GM13976 (cell line): ENCODE measurements around the gene RPS6KB2.
"Not testable (repeated sequence)": the region's sequence is repeated elsewhere in the genome, so short reads cannot be mapped to it uniquely, and the experiment has no call there.

ENCODE experiments used
- DNase-seq: peaks from one replicate; pipeline ENCODE4 v3.0.0; 2012; ENCODE audit warnings: low spot score
- in situ Hi-C: fragments of 300-500 bp; cut with MboI; formaldehyde crosslinking; loops from one replicate; pipeline ENCODE4 v1.12.0; 2022; ENCODE audit warnings: low sequenced_read_pairs, mixed read lengths, inconsistent platforms; ENCODE audit not compliant: unreplicated experiment
- TF ChIP-seq, protein P1 (sequence below): IDR thresholded peaks from 2 replicates; pipeline ENCODE4 v1.5.1; 2012; ENCODE audit warnings: borderline replicate concordance, mild to moderate bottlenecking; ENCODE audit not compliant: insufficient read depth; ENCODE audit errors: extremely low read depth, missing control alignments, control extremely low read depth

The RPS6KB2 gene

DNA sequence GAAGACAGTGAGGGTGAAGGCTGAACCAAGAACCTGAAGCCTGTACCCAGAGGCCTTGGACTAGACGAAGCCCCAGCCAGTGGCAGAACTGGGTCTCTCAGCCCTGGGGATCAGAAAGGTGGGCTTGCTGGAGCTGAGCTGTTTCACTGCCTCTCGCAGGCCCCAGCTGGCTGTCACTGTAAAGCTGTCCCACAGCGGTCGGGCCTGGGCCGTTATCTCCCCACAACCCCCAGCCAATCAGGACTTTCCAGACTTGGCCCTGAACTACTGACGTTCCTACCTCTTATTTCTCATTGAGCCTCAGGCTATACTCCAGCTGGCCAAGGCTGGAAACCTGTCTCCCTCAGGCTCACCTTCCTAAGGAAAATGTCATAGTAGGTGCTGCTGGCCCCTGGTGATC, 30.8 kb upstream of the RPS6KB2 start:
- in situ Hi-C loops, result no loop called here
- no peak for DNase-seq
- TF ChIP-seq, protein P1, sequence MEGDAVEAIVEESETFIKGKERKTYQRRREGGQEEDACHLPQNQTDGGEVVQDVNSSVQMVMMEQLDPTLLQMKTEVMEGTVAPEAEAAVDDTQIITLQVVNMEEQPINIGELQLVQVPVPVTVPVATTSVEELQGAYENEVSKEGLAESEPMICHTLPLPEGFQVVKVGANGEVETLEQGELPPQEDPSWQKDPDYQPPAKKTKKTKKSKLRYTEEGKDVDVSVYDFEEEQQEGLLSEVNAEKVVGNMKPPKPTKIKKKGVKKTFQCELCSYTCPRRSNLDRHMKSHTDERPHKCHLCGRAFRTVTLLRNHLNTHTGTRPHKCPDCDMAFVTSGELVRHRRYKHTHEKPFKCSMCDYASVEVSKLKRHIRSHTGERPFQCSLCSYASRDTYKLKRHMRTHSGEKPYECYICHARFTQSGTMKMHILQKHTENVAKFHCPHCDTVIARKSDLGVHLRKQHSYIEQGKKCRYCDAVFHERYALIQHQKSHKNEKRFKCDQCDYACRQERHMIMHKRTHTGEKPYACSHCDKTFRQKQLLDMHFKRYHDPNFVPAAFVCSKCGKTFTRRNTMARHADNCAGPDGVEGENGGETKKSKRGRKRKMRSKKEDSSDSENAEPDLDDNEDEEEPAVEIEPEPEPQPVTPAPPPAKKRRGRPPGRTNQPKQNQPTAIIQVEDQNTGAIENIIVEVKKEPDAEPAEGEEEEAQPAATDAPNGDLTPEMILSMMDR, result no peak

DNA sequence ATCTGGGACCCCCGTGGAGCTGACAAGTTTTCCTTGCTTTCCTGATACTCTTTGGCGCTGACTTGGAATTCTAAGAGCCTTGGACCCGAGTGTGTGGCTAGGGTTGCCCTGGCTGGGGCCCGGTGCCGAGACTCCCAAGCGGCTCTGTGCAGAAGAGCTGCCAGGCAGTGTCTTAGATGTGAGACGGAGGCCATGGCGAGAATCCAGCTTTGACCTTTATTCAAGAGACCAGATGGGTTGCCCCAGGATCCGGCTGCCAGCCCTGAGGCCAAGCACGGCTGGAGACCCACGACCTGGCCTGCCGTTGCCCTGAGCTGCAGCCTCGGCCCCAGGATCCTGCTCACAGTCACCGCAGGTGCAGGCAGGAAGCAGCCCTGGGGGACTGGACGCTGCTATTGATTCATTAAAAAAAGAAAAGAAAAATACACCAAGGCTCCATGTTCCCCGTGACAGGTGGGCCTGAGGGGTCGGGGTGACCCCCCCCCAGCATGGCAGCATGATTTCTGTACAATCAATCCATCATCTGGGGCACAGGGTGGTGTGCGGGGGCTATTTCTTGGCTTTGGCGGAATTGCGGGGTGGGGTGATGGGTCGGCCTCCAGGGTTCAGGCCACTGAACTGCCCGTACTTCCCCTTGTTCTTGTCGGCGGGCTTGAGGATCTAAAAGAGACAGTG, 30.2 kb upstream of the RPS6KB2 start:
- in situ Hi-C loops, result no loop called here
- TF ChIP-seq, protein P1, result no peak

DNA sequence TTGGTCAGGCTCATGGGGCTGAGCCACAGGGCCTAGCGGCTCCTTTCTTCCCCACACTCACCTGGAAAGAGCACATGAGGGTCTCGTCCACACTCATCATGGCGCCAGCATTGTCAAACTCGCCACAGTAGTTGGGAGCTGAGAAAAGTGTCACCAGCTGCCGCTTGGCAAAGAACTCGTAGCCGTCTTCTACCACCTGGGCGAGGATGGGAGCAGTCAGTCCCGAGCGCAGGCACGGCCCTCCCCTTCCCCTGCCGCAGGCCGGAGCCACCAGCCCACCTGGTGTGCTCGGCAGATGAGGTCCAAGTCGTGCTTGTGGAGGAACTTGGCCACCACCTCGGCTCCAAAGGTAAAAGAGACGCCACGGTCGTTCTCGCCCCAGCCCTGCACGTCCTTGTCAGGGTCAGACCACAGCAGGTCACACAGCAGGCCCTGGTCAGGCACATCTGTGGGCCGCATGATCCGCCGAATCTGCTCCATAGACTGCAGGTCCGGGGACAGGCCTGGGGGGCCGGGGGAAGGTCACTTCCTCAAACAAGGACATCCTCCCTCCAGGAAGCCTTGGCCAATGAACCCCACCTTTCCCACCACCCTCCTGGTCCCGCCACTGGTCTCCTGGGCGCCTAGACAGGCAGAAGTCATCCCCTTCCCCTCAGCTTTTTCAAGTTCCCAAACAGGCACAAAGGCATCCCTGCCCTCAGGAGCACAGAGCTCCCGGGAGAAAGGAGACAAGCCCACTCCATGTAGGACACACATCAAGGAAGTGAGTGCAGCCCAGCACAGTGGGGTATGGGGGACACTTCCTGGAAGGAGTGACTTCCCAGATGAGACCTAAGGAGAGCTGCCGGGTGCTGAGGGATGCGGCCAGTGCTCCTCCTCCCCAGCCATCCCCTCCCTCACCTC, 29.4 kb upstream of the RPS6KB2 start:
- no peak for DNase-seq
- in situ Hi-C loops, result no loop called here
- TF ChIP-seq, protein P1, result no peak

More for the DNA sequence above, 30.2 kb upstream of the RPS6KB2 start:
- DNase-seq, result no peak

DNA sequence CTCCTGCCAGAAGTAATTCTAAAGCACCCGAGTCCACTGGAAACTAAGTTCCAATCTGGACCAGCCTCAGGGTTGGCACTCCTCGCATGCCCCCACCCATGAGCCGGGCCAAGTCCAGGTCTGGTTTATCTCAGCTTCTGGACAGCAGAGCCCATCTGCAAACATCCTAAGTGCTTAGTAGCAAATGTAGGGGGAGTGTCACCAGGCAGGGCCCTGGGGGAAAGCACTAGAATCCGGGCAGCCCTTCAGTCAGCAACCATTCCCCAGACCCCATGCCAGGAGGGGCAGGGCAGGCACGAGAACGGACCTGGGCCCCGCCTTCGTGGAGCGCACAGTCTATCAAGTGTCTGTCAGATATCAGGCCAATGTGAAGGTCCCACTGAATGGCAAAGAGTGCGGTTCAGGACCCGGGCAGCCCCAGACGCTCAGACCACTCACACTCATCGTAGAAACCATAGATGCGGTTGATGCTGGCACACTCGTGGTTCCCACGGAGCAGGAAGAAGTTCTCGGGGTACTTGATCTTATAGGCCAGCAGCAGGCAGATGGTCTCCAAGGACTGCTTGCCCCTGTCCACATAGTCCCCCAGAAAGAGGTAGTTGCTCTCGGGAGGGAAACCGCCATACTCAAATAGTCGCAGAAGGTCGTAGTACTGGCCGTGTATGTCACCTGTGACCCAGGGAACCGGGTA, 27.9 kb upstream of the RPS6KB2 start:
- no peak for DNase-seq
- in situ Hi-C loops, result no loop called here
- TF ChIP-seq, protein P1, result no peak

DNA sequence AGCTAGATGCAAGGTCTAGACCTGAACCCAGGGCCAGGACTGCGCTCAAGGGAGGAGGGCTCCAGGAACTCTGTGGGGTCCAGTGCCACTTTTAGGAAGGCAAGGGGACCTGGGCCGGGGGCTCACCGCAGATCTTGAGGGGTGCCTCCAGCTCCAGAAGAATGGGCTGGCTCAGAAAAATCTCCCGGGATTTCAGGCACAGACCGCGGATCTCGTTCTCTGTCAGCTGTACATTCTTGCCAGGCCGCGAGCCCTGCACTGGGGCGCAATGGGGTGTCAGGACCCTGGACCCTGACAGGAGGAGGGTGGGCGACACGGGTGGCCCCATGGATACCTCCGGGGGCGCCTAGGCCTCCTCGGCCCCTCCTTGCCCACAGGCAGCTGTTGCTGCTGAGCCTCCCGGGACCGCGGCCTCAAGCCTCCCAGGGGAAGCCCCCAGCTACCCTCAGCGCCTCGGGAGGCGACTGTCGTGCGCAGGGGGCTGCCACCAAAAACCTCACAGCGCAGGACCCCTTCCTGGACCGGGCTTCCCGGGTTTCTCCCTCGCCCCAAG, 27.3 kb upstream of the RPS6KB2 start:
- in situ Hi-C loops, result no loop called here
- no peak for DNase-seq
- TF ChIP-seq, protein P1, result no peak

DNA sequence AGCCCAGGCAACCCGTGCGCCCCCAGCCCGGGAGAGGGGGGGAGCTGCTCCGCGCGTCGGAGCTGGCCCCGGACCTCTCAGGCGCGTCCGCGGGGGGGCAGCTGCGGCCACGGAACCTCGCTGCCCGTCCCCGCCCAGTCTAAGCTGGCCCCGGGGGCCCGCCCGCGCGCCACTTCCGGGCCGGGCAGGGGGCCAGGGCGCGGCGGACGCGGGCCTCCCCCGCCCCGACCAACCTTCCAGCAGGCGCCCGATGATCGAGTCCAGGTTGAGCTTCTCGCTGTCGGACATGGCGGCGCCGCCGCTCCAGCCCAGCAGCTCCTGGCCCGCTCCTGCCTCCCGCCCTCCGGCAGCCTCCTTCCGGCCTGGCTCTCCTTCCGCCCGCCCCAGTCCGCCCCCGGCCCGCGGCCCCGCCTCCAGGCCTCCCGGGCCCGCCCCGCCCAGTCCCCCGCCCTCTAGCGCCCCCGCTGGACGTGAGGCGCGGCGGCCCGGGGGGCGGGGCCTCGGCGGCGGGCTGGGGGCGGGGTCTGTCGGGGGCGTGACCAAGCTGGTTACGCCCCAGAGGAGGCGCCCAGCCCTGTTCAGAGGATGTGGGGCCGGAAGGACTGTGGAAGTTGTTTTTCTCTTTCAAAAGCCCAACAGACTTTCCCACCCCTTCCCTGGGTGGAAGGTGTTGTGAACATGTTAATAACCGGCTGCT, 26.7 kb upstream of the RPS6KB2 start, which contains the start of gene PPP1CA:
Gene PPP1CA, minus strand, starts transcription at position 364 of the 697 bp plus-strand sequence. Its CDS starts 76 bp downstream, at position 288.
- TF ChIP-seq, protein P1, result peak; percentile 65
- in situ Hi-C loops, result no loop called here
- peak; percentile 99 for DNase-seq

DNA sequence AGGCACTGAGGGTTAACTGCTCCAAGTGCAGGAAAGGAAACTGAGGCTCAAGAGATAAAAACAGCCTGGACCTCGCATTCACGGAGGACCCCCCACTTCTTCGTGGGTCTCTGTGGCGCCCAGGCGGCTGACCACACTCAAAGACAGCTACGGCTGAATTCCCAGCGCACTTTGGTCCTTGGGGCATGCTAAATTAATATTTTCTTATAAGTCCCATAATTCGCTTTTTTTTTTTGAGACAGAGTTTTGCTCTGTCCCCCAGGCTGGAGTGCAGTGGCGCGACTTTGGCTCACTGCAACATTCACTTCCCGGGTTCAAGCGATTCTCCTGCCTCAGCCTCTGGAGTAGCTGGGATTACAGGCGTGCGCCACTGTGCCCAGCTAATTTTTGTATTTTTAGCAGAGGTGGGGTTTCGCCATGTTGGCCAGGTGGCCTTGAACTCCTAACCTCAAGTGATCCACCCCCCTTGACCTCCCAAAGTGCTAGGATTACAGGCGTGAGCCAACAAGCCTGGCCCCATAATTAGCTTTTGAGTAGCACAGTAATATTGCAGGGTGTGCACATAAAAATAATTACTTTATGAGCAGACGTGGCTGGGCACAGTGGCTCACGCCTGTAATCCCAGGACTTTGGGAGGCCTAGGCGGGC, 26.0 kb upstream of the RPS6KB2 start:
- in situ Hi-C loops, DNase-seq: not testable (repeated sequence)

DNA sequence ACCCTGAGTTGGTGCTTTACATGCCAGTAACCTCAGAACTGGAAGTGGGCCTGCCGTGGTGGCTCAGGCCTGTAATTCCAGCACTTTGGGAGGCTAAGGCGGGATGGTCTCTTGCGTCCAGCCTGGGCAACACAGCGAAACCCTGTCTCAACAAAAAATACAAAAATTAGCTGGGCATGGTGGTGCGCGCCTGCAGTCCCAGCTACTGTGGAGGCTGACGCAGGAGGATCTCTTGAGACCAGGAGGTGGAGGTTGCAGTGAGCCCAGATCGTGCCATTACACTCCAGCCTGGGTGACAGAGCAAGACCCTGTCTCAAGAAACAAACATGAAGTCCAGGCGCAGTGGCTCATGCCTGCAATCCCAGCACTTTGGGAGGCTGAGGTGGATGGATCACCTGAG, 25.2 kb upstream of the RPS6KB2 start:
- DNase-seq, in situ Hi-C loops: not testable (repeated sequence)
